Activated CD4-positive, alpha-beta T cell treated with anti-CD3 and anti-CD28 coated beads, Interleukin-2, amount 10 ng/mL, durations not matched to agents 24 days and 14 days (primary cell): Measurements from ENCODE around the gene FKBP1B. TPM values are rescaled to one million over a fixed set of nuclear protein-coding genes. Genes with fewer than 3 reads are reported as not detected.

Experiments
- DNase-seq: peaks from one replicate; pipeline ENCODE4 v3.0.0; 2022
- H3K27ac Mint-ChIP-seq: one replicate; pipeline ENCODE4 v1.8.0; 2022; ENCODE audit warnings: mild to moderate bottlenecking, mixed read lengths
- H3K27me3 Mint-ChIP-seq: one replicate; pipeline ENCODE4 v1.8.0; 2022; ENCODE audit warnings: mixed read lengths
- H3K36me3 Mint-ChIP-seq: one replicate; pipeline ENCODE4 v1.8.0; 2022; ENCODE audit warnings: low read depth, mild to moderate bottlenecking, mixed read lengths
- H3K4me1 Mint-ChIP-seq: one replicate; pipeline ENCODE4 v1.8.0; 2021; ENCODE audit warnings: mixed read lengths
- H3K4me3 Mint-ChIP-seq: one replicate; pipeline ENCODE4 v1.8.0; 2022; ENCODE audit warnings: mild to moderate bottlenecking, moderate library complexity, mixed read lengths
- H3K9me3 Mint-ChIP-seq: one replicate; pipeline ENCODE4 v1.8.0; 2021; ENCODE audit warnings: mixed read lengths
- intact Hi-C: fragments of 100-400 bp; cut with micrococcal nuclease; formaldehyde crosslinking; loops from one replicate; pipeline ENCODE4 v1.15.1; 2023
- total RNA-seq: library from RNA; stranded (reverse); gene quantifications from 2 replicates; pipeline ENCODE4 v1.2.3, GENCODE V29; 2022

FKBP1B gene
- total RNA-seq, 1 donor from 2014 or later = 0.51 TPM

- DNase-seq = no peak
- no peaks in the 10 kb centered on the region for H3K27me3 Mint-ChIP-seq
- H3K36me3 Mint-ChIP-seq = peaks cover 22% of the 10 kb centered on the region
- no peak overlapping the region for H3K27ac Mint-ChIP-seq
- peaks cover 3% of the 10 kb centered on the region for H3K4me1 Mint-ChIP-seq
- H3K9me3 Mint-ChIP-seq = no peaks in the 10 kb centered on the region
- intact Hi-C loops = no loop called here
- no peak overlapping the region for H3K4me3 Mint-ChIP-seq
Observed at GRCh38 chr2:24065341-24065740, 15.8 kb downstream of the FKBP1B start.

DNA sequence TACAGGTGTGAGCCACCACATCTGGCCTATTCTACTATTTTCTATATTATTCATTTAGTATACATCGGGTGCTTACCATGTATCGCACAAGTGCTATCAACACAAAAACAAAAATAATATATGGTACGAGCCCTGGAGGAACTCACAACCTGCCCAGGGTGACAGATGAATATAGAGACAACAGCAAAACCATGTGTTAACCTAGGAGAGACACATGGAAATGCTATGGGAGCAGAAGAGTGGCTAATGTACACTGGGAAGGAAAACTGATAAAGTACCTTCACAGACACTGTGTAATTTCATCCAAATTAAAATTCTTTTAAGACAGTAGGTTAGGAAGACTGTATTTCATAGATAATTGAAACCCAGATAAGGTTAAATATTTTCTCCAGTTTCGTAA lies 22.7 kb downstream of the FKBP1B start:
- no peak overlapping the region for H3K27ac Mint-ChIP-seq
- intact Hi-C loops = no loop called here

DNA sequence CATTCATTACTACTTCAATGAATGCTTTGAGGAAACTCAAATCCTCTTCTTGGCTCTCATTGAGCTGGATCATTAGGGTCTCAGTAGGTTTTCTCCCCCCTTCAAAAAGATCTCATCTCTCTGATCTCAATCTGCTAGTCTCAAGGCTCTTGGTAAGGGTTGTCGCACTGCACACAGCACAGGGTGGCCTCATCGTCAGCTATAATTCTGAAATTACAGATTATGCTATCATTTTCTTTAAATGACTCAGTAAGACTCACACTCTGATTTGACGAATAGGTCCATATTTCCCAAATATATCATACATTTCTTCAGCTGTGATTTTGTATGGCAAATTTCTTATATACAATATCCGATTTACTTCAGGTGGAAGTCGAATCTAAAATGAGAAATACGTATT lies 24.3 kb downstream of the FKBP1B start:
- H3K27me3 Mint-ChIP-seq = no peaks in the 10 kb centered on the region
- no peak for DNase-seq
- no peaks in the 10 kb centered on the region for H3K9me3 Mint-ChIP-seq
- H3K36me3 Mint-ChIP-seq = peaks cover 27% of the 10 kb centered on the region
- no peak overlapping the region for H3K27ac Mint-ChIP-seq
- intact Hi-C loops = no loop called here
- H3K4me1 Mint-ChIP-seq = peaks cover 22% of the 10 kb centered on the region
- no peak overlapping the region for H3K4me3 Mint-ChIP-seq

More for the DNA sequence above, 22.7 kb downstream of the FKBP1B start:
- Mint-ChIP-seq H3K27me3 (no peaks in the 10 kb centered on the region), H3K9me3 (no peaks in the 10 kb centered on the region), H3K36me3 (peaks cover 36% of the 10 kb centered on the region), H3K4me3 (no peak overlapping the region), H3K4me1 (peaks cover 16% of the 10 kb centered on the region)
- DNase-seq = no peak

DNA sequence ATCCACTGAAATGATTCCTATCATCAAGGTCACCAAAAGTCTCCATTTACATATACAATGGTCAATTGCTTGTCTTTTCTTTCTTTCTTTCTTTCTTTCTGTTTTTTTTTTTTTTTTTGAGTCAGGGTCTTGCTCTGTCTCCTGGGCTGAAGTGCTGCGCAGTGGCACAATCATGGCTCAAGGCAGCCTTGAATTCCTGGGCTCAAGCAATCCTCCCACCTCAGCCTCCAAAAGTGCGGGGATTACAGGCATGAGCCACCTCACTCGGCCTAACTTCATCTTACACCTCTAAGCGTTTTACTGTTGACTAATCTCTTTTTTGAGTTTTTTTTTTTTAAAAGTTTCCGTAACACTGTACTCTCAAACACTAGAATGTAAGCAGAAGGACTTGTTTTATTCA lies 25.7 kb downstream of the FKBP1B start:
- H3K27me3 Mint-ChIP-seq = no peaks in the 10 kb centered on the region
- intact Hi-C loops = loop anchor here (5.0 kb wide), 2 partner anchors 282 to 897 kb away; partner anchors contain the start of gene DNAJC27
- H3K36me3 Mint-ChIP-seq = peaks cover 20% of the 10 kb centered on the region
- peaks cover 22% of the 10 kb centered on the region for H3K4me1 Mint-ChIP-seq
- no peaks in the 10 kb centered on the region for H3K9me3 Mint-ChIP-seq
- peak overlapping the region; percentile 95 for H3K4me3 Mint-ChIP-seq
- peak overlapping the region; percentile 96 for H3K27ac Mint-ChIP-seq
- DNase-seq = no peak

- intact Hi-C loops = loop anchor here (1.0 to 5.0 kb wide), 6 partner anchors 8 to 896 kb away; partner anchors contain the start of genes ATAD2B, DNAJC27, TP53I3 and UBXN2A
- peak; percentile 100 for DNase-seq
- Mint-ChIP-seq H3K4me3 (peak within 1 kb of the TSS; percentile 95), H3K4me1 (peaks cover 23% of the 10 kb centered on the region), H3K27ac (peak within 1 kb of the TSS; percentile 96), H3K9me3 (no peaks in the 10 kb centered on the region), H3K36me3 (peaks cover 20% of the 10 kb centered on the region), H3K27me3 (no peaks in the 10 kb centered on the region)
Observed at GRCh38 chr2:24075915-24076848, 26.6 kb downstream of the FKBP1B start, which contains the start of gene SF3B6. Gene SF3B6, minus strand, starts transcription at chr2:24076326. Its CDS starts 97 bp downstream, at chr2:24076229.

DNA sequence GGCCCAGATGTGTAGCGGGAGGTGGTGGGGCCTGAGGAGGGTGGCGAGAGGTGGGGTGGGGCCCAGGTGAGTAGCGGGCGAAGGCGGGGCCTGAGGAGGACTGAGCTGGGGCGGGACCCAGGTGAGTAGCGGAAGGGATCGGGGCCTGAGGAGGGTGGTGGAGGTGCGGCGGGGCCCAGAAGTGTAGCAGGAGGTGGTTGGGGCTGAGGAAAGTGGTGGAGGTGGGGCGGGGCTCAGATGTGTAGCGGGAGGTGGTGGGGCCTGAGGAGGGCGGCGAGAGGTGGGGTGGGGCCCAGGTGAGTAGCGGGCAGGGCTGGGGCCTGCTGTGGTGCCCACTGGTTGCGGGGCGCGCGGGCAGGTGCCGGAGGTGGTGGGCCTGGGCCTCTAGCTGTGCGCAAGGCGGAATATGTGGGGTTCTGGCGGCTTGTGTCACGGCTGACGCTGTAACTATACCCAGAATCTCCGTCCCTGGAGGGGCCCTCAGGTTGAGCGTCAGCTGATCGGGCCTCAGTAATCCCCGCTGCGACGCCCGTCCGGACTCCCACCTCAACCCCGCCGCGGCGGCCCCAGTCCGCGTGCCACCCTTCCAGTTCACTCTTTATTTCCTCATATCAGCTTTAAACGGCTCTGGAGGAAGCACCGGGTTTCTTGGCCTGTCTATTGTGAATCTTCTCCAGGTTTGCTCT lies 27.5 kb downstream of the FKBP1B start:
- H3K36me3 Mint-ChIP-seq = peaks cover 20% of the 10 kb centered on the region
- no peaks in the 10 kb centered on the region for H3K27me3 Mint-ChIP-seq
- H3K9me3 Mint-ChIP-seq = no peaks in the 10 kb centered on the region
- H3K4me1 Mint-ChIP-seq = peaks cover 24% of the 10 kb centered on the region
- no peak for DNase-seq
- intact Hi-C loops = loop anchor here (1.0 to 5.0 kb wide), 6 partner anchors 7 to 895 kb away; partner anchors contain the start of genes ATAD2B, DNAJC27, TP53I3 and UBXN2A
- H3K27ac Mint-ChIP-seq = peak overlapping the region; percentile 96
- peak overlapping the region; percentile 95 for H3K4me3 Mint-ChIP-seq

DNA sequence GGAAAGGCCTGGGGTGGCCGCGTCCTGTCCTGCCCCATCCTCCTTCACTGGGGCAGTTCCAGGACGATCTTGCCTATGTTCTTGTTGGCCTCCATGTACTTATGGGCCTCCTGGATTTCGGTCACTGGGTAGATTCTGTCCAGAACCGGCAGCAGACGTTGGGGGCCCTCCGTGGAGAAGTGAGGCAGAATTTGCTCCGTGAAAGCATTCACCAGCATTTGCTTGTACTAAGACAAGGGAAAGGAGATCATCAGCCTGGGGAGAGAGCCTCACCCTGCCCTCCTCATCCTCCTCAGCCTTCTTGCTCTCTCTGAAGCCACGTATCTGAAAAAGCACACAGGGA lies 28.0 kb downstream of the FKBP1B start:
- H3K4me1 Mint-ChIP-seq = peaks cover 22% of the 10 kb centered on the region
- peak overlapping the region; percentile 95 for H3K4me3 Mint-ChIP-seq
- no peaks in the 10 kb centered on the region for H3K9me3 Mint-ChIP-seq
- peak; percentile 67 for DNase-seq
- peak overlapping the region; percentile 96 for H3K27ac Mint-ChIP-seq
- intact Hi-C loops = loop anchor here (5.0 kb wide), 2 partner anchors 280 to 895 kb away; partner anchors contain the start of gene DNAJC27
- peaks cover 20% of the 10 kb centered on the region for H3K36me3 Mint-ChIP-seq
- no peaks in the 10 kb centered on the region for H3K27me3 Mint-ChIP-seq

GRCh38 chr2:24077879-24078278 lies 28.3 kb downstream of the FKBP1B start:
- Mint-ChIP-seq H3K9me3 (no peaks in the 10 kb centered on the region), H3K27ac (peak overlapping the region; percentile 19), H3K27me3 (no peaks in the 10 kb centered on the region), H3K4me1 (peaks cover 22% of the 10 kb centered on the region), H3K36me3 (peaks cover 16% of the 10 kb centered on the region), H3K4me3 (peak overlapping the region; percentile 95)
- no peak for DNase-seq
- intact Hi-C loops = loop anchor here (5.0 kb wide), 2 partner anchors 279 to 894 kb away; partner anchors contain the start of gene DNAJC27

DNA sequence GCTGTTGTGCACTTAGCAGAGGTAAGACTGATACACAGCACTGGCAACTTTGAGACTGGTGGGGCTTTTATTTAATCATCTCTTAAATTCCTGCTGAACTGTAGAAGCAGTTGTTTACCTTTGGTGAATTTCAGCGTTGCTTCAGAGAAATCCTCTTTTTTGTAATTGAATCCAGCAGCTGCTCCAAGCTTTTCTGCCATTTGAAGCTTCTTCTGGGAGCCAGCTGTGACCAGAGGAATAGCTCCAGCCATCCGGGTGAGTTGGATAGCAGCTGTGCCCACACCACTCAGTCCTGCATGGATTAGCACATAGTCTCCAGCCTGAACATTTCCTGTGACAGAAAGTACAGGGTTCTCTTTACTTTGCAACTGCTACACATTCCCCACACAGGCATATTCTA lies 31.2 kb downstream of the FKBP1B start:
- no peaks in the 10 kb centered on the region for H3K27me3 Mint-ChIP-seq
- H3K9me3 Mint-ChIP-seq = no peaks in the 10 kb centered on the region
- H3K27ac Mint-ChIP-seq = no peak overlapping the region
- DNase-seq = no peak
- peaks cover 23% of the 10 kb centered on the region for H3K4me1 Mint-ChIP-seq
- intact Hi-C loops = no loop called here
- peaks cover 6% of the 10 kb centered on the region for H3K36me3 Mint-ChIP-seq
- no peak overlapping the region for H3K4me3 Mint-ChIP-seq

DNA sequence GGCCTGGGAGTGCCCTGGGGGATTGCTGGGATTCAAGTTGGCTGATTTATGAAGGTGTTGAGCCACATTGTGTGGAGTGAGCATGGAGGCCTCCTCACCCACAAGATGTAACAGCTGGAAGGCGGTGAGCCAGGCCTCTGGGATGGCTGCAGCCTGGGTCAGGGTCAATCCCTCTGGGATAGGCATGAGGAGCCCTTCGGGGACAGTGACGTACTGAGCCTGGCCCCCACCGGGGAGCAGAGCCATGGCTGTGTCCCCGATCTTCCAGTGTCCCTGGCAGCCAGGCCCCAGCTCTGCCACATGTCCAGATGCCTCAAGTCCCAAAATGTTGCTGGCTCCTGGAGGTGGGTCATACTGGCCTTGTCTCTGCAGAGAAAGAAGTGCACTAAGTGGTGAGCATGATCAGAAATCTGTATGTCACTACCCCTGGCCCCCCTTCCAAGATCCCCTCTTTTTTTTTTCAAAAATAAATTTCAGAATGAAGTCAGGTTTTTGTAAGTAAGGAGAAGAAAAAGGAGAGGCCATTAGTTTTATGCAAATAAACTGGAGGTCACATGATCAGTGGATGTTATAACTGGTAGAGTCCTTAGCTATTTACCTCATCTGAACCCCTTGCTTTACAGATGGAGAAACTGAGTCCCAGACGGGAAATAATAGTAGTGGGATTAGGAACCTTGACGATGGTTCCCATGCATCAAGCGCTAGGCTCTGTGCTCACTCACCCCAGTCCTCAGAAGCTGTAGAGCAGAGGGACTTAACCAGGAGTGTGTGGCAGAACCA lies 33.4 kb downstream of the FKBP1B start:
- Mint-ChIP-seq H3K27ac (no peak overlapping the region), H3K27me3 (no peaks in the 10 kb centered on the region), H3K36me3 (peaks cover 6% of the 10 kb centered on the region), H3K4me1 (peaks cover 17% of the 10 kb centered on the region), H3K4me3 (peak overlapping the region; percentile 88), H3K9me3 (no peaks in the 10 kb centered on the region)
- intact Hi-C loops = no loop called here
- DNase-seq = peak; percentile 55

- Mint-ChIP-seq H3K4me3 (peak overlapping the region; percentile 88), H3K27me3 (no peaks in the 10 kb centered on the region), H3K36me3 (peaks cover 6% of the 10 kb centered on the region), H3K9me3 (no peaks in the 10 kb centered on the region), H3K4me1 (peaks cover 17% of the 10 kb centered on the region), H3K27ac (peak overlapping the region; percentile 73)
- no peak for DNase-seq
- intact Hi-C loops = loop anchor here (1.0 to 2.0 kb wide), 7 partner anchors 7 to 299 kb away; partner anchors contain the start of genes ATAD2B, FAM228B, PFN4 and SF3B6
Observed at GRCh38 chr2:24083567-24084385, 34.2 kb downstream of the FKBP1B start.

- intact Hi-C loops = loop anchor here (1.0 to 2.0 kb wide), 7 partner anchors 8 to 298 kb away; partner anchors contain the start of genes ATAD2B, FAM228B, PFN4 and SF3B6
- peak; percentile 96 for DNase-seq
- Mint-ChIP-seq H3K4me3 (peak within 1 kb of the TSS; percentile 88), H3K4me1 (peaks cover 17% of the 10 kb centered on the region), H3K27me3 (no peaks in the 10 kb centered on the region), H3K36me3 (peaks cover 10% of the 10 kb centered on the region), H3K9me3 (no peaks in the 10 kb centered on the region), H3K27ac (peak within 1 kb of the TSS; percentile 73)
Observed at GRCh38 chr2:24084386-24085199, 35.1 kb downstream of the FKBP1B start, which contains the start of gene TP53I3. Gene TP53I3, minus strand, starts transcription at chr2:24084834. Its CDS starts 508 bp downstream, at chr2:24084326.
